ENCODE results near the gene HIP1. TPM values are rescaled to one million over a fixed set of nuclear protein-coding genes. Genes with fewer than 3 reads are reported as not detected.

The HIP1 gene
- total and polyA plus RNA-seq, 2 of the 13 experiments (the other 11 are each of a cell fraction or from before 2014, with no cell fraction given): 4.5 to 6.2 TPM

DNA sequence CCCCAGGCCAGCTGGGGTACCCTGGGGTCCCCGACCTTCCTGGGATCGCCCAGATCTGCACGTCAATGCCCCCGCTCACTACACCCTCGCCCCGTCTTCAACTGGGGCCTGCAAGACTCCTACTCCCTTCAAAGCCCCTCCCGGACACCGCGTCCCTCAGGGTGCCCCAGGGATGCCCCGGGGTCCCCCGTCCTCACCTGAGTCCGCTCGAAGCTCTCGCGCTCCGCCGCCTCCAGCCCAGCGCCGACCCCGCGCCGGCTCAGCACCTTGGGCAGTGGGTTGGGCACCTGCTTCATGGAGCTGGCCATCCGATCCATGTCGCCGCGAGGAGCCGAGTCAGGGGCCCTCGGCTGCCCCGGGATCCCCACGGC is at the start of gene HIP1 (continued):
- TF ChIP-seq, protein P1, sequence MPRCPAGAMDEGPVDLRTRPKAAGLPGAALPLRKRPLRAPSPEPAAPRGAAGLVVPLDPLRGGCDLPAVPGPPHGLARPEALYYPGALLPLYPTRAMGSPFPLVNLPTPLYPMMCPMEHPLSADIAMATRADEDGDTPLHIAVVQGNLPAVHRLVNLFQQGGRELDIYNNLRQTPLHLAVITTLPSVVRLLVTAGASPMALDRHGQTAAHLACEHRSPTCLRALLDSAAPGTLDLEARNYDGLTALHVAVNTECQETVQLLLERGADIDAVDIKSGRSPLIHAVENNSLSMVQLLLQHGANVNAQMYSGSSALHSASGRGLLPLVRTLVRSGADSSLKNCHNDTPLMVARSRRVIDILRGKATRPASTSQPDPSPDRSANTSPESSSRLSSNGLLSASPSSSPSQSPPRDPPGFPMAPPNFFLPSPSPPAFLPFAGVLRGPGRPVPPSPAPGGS (CRISPR knock-in tag; IDR thresholded peaks at IDR 0.05): no peak
- TF ChIP-seq SAP130 (CRISPR knock-in tag; IDR thresholded peaks at IDR 0.05; ENCODE audit: low read depth) (no peak; the same call in 1 of the 2 replicates), MTA3 (CRISPR knock-in tag; IDR thresholded peaks at IDR 0.05) (no peak), ZBTB7B (CRISPR knock-in tag; IDR thresholded peaks at IDR 0.05) (peak; percentile 30; the same call in 1 of the 2 replicates), ZNF460 (CRISPR knock-in tag; IDR thresholded peaks at IDR 0.05; ENCODE audit: borderline replicate concordance) (no peak), STAG1 (CRISPR knock-in tag; IDR thresholded peaks at IDR 0.05) (no peak), ESRRA (CRISPR knock-in tag; IDR thresholded peaks at IDR 0.05; ENCODE audit: low read depth) (no peak), SMARCC2 (IDR thresholded peaks at IDR 0.05) (no peak), ZNF563 (CRISPR knock-in tag; IDR thresholded peaks at IDR 0.05) (0 out of 2 replicates have a peak, but pooled peaks have one; percentile 42), ZBTB38 (CRISPR knock-in tag; IDR thresholded peaks at IDR 0.05) (no peak), ZFP36L2 (CRISPR knock-in tag; IDR thresholded peaks at IDR 0.05) (no peak), ZNF530 (CRISPR knock-in tag; IDR thresholded peaks at IDR 0.05; ENCODE audit: low read depth) (no peak), KLF13 (CRISPR knock-in tag; IDR thresholded peaks at IDR 0.05) (no peak), HDAC1 (CRISPR knock-in tag; IDR thresholded peaks at IDR 0.05) (peak; percentile 5; the same call in 1 of the 2 replicates), REPIN1 (CRISPR knock-in tag; IDR thresholded peaks at IDR 0.05; ENCODE audit: borderline replicate concordance, low read depth) (no peak), MIER3 (CRISPR knock-in tag; IDR thresholded peaks at IDR 0.05; ENCODE audit: borderline replicate concordance) (no peak), ZNF780A (CRISPR knock-in tag; IDR thresholded peaks at IDR 0.05) (no peak), U2AF2 (IDR thresholded peaks at IDR 0.05; ENCODE audit: low read depth, low read length) (no peak), ZNF446 (CRISPR knock-in tag; IDR thresholded peaks at IDR 0.05) (no peak), ARNT (IDR thresholded peaks at IDR 0.05) (no peak)
- TF ChIP-seq, protein P2, sequence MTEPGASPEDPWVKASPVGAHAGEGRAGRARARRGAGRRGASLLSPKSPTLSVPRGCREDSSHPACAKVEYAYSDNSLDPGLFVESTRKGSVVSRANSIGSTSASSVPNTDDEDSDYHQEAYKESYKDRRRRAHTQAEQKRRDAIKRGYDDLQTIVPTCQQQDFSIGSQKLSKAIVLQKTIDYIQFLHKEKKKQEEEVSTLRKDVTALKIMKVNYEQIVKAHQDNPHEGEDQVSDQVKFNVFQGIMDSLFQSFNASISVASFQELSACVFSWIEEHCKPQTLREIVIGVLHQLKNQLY (CRISPR knock-in tag; IDR thresholded peaks at IDR 0.05): no peak
- TF ChIP-seq, protein P3, sequence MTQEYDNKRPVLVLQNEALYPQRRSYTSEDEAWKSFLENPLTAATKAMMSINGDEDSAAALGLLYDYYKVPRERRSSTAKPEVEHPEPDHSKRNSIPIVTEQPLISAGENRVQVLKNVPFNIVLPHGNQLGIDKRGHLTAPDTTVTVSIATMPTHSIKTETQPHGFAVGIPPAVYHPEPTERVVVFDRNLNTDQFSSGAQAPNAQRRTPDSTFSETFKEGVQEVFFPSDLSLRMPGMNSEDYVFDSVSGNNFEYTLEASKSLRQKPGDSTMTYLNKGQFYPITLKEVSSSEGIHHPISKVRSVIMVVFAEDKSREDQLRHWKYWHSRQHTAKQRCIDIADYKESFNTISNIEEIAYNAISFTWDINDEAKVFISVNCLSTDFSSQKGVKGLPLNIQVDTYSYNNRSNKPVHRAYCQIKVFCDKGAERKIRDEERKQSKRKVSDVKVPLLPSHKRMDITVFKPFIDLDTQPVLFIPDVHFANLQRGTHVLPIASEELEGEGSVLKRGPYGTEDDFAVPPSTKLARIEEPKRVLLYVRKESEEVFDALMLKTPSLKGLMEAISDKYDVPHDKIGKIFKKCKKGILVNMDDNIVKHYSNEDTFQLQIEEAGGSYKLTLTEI (CRISPR knock-in tag; conservative IDR thresholded peaks at IDR 0.05): no peak
- TF ChIP-seq, protein P4, sequence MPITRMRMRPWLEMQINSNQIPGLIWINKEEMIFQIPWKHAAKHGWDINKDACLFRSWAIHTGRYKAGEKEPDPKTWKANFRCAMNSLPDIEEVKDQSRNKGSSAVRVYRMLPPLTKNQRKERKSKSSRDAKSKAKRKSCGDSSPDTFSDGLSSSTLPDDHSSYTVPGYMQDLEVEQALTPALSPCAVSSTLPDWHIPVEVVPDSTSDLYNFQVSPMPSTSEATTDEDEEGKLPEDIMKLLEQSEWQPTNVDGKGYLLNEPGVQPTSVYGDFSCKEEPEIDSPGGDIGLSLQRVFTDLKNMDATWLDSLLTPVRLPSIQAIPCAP (CRISPR knock-in tag; IDR thresholded peaks at IDR 0.05; ENCODE audit: low read depth): no peak
- TF ChIP-seq, protein P5, sequence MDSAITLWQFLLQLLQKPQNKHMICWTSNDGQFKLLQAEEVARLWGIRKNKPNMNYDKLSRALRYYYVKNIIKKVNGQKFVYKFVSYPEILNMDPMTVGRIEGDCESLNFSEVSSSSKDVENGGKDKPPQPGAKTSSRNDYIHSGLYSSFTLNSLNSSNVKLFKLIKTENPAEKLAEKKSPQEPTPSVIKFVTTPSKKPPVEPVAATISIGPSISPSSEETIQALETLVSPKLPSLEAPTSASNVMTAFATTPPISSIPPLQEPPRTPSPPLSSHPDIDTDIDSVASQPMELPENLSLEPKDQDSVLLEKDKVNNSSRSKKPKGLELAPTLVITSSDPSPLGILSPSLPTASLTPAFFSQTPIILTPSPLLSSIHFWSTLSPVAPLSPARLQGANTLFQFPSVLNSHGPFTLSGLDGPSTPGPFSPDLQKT (CRISPR knock-in tag; IDR thresholded peaks at IDR 0.05; ENCODE audit: borderline replicate concordance): no peak
- TF ChIP-seq, protein P6, sequence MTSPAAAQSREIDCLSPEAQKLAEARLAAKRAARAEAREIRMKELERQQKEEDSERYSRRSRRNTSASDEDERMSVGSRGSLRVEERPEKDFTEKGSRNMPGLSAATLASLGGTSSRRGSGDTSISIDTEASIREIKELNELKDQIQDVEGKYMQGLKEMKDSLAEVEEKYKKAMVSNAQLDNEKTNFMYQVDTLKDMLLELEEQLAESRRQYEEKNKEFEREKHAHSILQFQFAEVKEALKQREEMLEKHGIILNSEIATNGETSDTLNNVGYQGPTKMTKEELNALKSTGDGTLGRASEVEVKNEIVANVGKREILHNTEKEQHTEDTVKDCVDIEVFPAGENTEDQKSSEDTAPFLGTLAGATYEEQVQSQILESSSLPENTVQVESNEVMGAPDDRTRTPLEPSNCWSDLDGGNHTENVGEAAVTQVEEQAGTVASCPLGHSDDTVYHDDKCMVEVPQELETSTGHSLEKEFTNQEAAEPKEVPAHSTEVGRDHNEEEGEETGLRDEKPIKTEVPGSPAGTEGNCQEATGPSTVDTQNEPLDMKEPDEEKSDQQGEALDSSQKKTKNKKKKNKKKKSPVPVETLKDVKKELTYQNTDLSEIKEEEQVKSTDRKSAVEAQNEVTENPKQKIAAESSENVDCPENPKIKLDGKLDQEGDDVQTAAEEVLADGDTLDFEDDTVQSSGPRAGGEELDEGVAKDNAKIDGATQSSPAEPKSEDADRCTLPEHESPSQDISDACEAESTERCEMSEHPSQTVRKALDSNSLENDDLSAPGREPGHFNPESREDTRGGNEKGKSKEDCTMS (CRISPR knock-in tag; conservative IDR thresholded peaks at IDR 0.05): no peak

Measured in HepG2 (cell line).